Measurements from ENCODE around the gene ZBTB34.

DNA sequence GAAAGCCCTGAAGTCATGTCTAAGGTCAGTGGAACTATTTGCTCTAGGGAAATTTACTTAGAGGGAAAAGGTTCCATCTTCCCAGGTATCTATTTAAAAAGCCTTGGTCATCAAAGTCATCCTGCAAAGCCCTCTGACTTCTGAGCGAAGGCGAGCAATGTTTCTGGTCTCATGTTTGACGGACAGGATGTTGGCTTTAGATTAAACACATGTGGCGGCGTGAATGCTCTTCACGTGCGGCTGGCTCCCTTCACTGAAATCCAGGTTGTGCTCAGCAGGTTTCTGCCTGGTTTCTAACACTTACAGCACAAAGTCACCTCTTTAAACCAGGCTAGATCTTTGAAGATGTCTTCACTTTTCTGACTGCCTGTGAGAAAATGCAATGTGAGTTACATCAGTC is 5.7 kb upstream of the ZBTB34 start:
- TF ChIP-seq, protein P1, sequence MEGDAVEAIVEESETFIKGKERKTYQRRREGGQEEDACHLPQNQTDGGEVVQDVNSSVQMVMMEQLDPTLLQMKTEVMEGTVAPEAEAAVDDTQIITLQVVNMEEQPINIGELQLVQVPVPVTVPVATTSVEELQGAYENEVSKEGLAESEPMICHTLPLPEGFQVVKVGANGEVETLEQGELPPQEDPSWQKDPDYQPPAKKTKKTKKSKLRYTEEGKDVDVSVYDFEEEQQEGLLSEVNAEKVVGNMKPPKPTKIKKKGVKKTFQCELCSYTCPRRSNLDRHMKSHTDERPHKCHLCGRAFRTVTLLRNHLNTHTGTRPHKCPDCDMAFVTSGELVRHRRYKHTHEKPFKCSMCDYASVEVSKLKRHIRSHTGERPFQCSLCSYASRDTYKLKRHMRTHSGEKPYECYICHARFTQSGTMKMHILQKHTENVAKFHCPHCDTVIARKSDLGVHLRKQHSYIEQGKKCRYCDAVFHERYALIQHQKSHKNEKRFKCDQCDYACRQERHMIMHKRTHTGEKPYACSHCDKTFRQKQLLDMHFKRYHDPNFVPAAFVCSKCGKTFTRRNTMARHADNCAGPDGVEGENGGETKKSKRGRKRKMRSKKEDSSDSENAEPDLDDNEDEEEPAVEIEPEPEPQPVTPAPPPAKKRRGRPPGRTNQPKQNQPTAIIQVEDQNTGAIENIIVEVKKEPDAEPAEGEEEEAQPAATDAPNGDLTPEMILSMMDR (IDR thresholded peaks at IDR 0.05) = no peak
- TF ChIP-seq POLR2A (IDR thresholded peaks at IDR 0.05) = no peak
